ENCODE data around the gene C19orf25. TPM values are rescaled to one million over a fixed set of nuclear protein-coding genes. Genes with fewer than 3 reads are reported as not detected.

C19orf25 gene
- total and polyA plus RNA-seq, 9 of the 15 experiments (the other 6 are each of a cell fraction or from before 2014, with no cell fraction given), result 0.79 to 96.0 (median 36.1) TPM

- TF ChIP-seq HMBOX1 (IDR thresholded peaks at IDR 0.05) (peak; percentile 20; the same call in 1 of the 2 replicates), GABPB2 (CRISPR knock-in tag; conservative IDR thresholded peaks at IDR 0.05) (no peak), TBP (optimal IDR thresholded peaks at IDR 0.05; ENCODE audit: low read depth, low read length) (peak; percentile 98), NCOA6 (IDR thresholded peaks at IDR 0.05) (no peak), POLR2B (IDR thresholded peaks at IDR 0.05; ENCODE audit: low read depth, partially characterized antibody) (peak; percentile 99), HNRNPK (IDR thresholded peaks at IDR 0.05; ENCODE audit: low read depth, low read length, poor library complexity, severe bottlenecking) (no peak), ZBTB1 (CRISPR knock-in tag; IDR thresholded peaks at IDR 0.05; ENCODE audit: borderline replicate concordance, low read depth) (peak; percentile 66; the same call in 1 of the 2 replicates), RBM14 (IDR thresholded peaks at IDR 0.05; ENCODE audit: borderline replicate concordance, insufficient read depth, low read depth, low read length) (0 out of 2 replicates have a peak, but pooled peaks have one; percentile 72), HDAC6 (IDR thresholded peaks at IDR 0.05; ENCODE audit: low read depth, low read length) (0 out of 2 replicates have a peak, but pooled peaks have one; percentile 15), VEZF1 (CRISPR knock-in tag; IDR thresholded peaks at IDR 0.05) (peak; percentile 40), NELFE (IDR thresholded peaks at IDR 0.05; ENCODE audit: insufficient read depth, insufficient read length) (peak; percentile 29), HLTF (IDR thresholded peaks at IDR 0.05) (0 out of 2 replicates have a peak, but pooled peaks have one; percentile 61), RFX5 (IDR thresholded peaks at IDR 0.05; ENCODE audit: low read depth, low read length) (0 out of 2 replicates have a peak, but pooled peaks have one; percentile 54), PRMT5 (CRISPR knock-in tag; IDR thresholded peaks at IDR 0.05) (peak; percentile 20; the same call in 1 of the 2 replicates), RERE (CRISPR knock-in tag; IDR thresholded peaks at IDR 0.05; ENCODE audit: borderline replicate concordance) (no peak)
- TF ChIP-seq, protein P1, sequence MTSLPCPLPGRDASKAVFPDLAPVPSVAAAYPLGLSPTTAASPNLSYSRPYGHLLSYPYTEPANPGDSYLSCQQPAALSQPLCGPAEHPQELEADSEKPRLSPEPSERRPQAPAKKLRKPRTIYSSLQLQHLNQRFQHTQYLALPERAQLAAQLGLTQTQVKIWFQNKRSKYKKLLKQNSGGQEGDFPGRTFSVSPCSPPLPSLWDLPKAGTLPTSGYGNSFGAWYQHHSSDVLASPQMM (CRISPR knock-in tag; IDR thresholded peaks at IDR 0.05), result no peak
- TF ChIP-seq, protein P2, sequence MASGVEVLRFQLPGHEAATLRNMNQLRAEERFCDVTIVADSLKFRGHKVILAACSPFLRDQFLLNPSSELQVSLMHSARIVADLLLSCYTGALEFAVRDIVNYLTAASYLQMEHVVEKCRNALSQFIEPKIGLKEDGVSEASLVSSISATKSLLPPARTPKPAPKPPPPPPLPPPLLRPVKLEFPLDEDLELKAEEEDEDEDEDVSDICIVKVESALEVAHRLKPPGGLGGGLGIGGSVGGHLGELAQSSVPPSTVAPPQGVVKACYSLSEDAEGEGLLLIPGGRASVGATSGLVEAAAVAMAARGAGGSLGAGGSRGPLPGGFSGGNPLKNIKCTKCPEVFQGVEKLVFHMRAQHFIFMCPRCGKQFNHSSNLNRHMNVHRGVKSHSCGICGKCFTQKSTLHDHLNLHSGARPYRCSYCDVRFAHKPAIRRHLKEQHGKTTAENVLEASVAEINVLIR (CRISPR knock-in tag; IDR thresholded peaks at IDR 0.05), result peak; percentile 57; the same call in 1 of the 2 replicates
Observed at GRCh38 chr19:1438035-1438932, 40.7 kb downstream of the C19orf25 start, which contains the start of gene RPS15 (continued).

All from K562 (cell line).